T-helper 2 cell treated with Interferon-gamma antibody and Interleukin-4, amounts not matched to agents 100 ng/mL and 5 ng/mL, for 36 hours (primary cell): ENCODE results near the gene PBOV1. TPM values are rescaled to one million over a fixed set of nuclear protein-coding genes. Genes with fewer than 3 reads are reported as not detected.

Experiments
- intact Hi-C: fragments of 100-400 bp; cut with micrococcal nuclease; formaldehyde crosslinking; loops from one replicate; pipeline ENCODE4 v1.15.1; 2023
- total RNA-seq: library from RNA; stranded (reverse); gene quantifications from 2 replicates; pipeline ENCODE4 v1.2.3, GENCODE V29; 2022

Gene PBOV1
- total RNA-seq, 1 donor from 2014 or later, result not detected

- intact Hi-C loops, result no loop called here
Observed at GRCh38 chr6:138205437-138206094, 12.7 kb downstream of the PBOV1 start.

- intact Hi-C loops, result no loop called here
Observed at GRCh38 chr6:138204792-138205384, 13.4 kb downstream of the PBOV1 start.

GRCh38 chr6:138204303-138204702 is 14.0 kb downstream of the PBOV1 start:
- intact Hi-C loops, result no loop called here

- intact Hi-C loops, result no loop called here
Observed at GRCh38 chr6:138203315-138203714, 15.0 kb downstream of the PBOV1 start.

GRCh38 chr6:138201836-138202235 is 16.5 kb downstream of the PBOV1 start:
- intact Hi-C loops, result no loop called here

GRCh38 chr6:138198430-138199091 is 19.7 kb downstream of the PBOV1 start:
- intact Hi-C loops, result no loop called here

GRCh38 chr6:138197570-138197969 is 20.7 kb downstream of the PBOV1 start:
- intact Hi-C loops, result no loop called here

- intact Hi-C loops, result no loop called here
Observed at GRCh38 chr6:138196122-138196738, 22.1 kb downstream of the PBOV1 start.

- intact Hi-C loops, result no loop called here
Observed at GRCh38 chr6:138194287-138194686, 24.0 kb downstream of the PBOV1 start.

- intact Hi-C loops, result no loop called here
Observed at GRCh38 chr6:138188278-138188941, 29.9 kb downstream of the PBOV1 start.

- intact Hi-C loops, result no loop called here
Observed at GRCh38 chr6:138187156-138187555, 31.1 kb downstream of the PBOV1 start.

GRCh38 chr6:138184230-138184629 is 34.1 kb downstream of the PBOV1 start:
- intact Hi-C loops, result no loop called here

GRCh38 chr6:138183790-138184134 is 34.5 kb downstream of the PBOV1 start:
- intact Hi-C loops, result no loop called here

- intact Hi-C loops, result no loop called here
Observed at GRCh38 chr6:138182939-138183789, 35.1 kb downstream of the PBOV1 start.

- intact Hi-C loops, result no loop called here
Observed at GRCh38 chr6:138176652-138177232, 41.5 kb downstream of the PBOV1 start.

GRCh38 chr6:138175596-138175995 is 42.7 kb downstream of the PBOV1 start:
- intact Hi-C loops, result no loop called here
